HG03025 (cell line): ENCODE data around the gene MAP3K4.
A peak's percentile ranks its signal among the peaks of the same experiment; 100 is the strongest.

Experiments used
- ATAC-seq: cut with Tn5 transposase; IDR thresholded peaks from one replicate; pipeline ENCODE4 v1.9.1; 2021; ENCODE audit warnings: mild to moderate bottlenecking, moderate library complexity; ENCODE audit not compliant: unreplicated experiment, low FRiP score

Gene MAP3K4

GRCh38 chr6:160998217-160998616 is 6.6 kb downstream of the MAP3K4 start:
- no peak for ATAC-seq

GRCh38 chr6:160998766-160999165 is 7.2 kb downstream of the MAP3K4 start:
- no peak for ATAC-seq

GRCh38 chr6:160999516-160999915 is 7.9 kb downstream of the MAP3K4 start:
- no peak for ATAC-seq

- no peak for ATAC-seq
Measured at GRCh38 chr6:161000632-161001031, 9.1 kb downstream of the MAP3K4 start.

DNA sequence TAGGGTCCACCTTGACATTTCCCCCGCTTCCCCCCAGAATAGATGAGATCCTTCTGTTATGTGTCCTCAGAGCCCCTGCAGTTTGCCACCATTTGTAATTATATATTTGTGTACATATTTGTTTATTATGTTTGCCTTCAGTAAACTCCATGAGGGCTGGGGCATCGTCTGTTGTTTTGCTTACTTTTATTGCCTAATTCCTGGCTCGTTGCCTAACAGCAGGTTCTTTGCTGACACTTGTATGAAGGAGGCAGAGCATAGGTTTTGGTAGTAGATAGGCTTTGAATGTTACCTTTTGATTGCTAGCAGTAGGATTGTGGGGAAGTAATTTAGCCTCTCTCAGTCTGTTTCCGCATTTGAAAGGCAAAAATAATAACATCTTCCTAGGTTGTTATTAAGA is 9.9 kb downstream of the MAP3K4 start:
- ATAC-seq, result no peak

GRCh38 chr6:161003336-161003735 is 11.8 kb downstream of the MAP3K4 start:
- ATAC-seq, result no peak

DNA sequence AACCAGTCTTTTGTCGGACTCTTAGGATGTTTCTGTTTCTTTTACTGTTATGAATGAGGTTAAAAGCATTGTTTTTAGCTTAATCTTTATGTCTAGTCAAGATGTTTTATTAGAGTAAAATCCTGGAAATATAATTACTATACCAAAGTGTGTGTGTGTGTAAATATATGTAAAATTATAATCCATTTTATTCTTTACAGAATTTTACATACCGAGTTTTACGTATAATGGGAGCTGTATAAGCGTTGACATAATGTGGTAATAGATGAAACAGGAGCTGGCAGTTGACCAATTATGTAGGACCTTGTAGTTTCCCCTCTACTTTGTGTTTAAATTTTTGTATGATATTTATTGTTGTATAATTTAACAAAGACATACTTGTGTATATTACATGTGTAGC is 16.7 kb downstream of the MAP3K4 start:
- ATAC-seq, result no peak

- ATAC-seq, result no peak
Measured at GRCh38 chr6:161009991-161010390, 18.4 kb downstream of the MAP3K4 start.

- ATAC-seq, result no peak
Measured at GRCh38 chr6:161010418-161010817, 18.8 kb downstream of the MAP3K4 start.

GRCh38 chr6:161011492-161012480 is 20.2 kb downstream of the MAP3K4 start:
- ATAC-seq, result no peak

DNA sequence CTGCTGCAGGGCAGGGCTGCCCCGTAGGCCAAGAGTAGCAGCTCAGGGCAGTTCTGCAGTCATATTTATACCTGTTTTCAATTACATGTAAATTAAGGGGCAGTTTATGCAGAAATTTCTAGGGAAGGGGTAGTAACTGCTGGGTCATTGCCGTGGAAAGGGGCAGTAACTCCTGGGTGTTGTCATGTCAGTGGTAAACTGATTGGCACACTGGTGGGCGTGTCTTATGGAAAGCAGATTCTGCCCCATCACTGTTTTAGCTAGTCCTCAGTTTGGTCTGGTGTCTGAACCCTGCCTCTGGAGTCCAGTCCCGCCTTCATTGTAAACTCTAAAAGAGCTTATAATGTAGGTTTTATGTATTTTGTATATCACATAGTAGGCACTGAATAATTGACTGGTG is 22.1 kb downstream of the MAP3K4 start:
- ATAC-seq, result no peak

GRCh38 chr6:161017766-161018564 is 26.4 kb downstream of the MAP3K4 start:
- no peak for ATAC-seq

DNA sequence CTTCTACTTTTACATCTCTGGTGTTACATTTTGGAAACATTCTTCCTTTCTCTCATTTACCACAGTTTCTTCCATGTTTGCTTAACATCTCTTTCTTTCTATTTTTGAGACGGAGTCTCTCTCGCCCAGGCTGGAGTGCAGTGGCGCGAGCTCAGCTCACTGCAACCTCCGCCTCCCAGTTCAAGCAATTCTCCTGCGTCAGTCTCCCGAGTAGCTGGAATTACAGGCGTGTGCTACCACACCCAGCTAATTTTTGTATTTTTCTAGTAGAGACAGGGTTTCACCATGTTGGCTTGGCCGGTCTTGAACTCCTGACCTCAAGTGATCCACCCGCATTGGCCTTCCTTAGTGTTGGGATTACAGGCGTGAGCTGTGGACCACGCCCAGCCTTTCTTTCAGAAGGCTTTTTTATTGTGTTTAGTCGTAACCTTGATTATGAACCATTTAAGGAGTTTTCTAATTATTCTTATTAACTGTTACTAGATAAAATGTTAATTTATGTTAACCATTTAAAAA is 27.8 kb downstream of the MAP3K4 start:
- ATAC-seq, result no peak

DNA sequence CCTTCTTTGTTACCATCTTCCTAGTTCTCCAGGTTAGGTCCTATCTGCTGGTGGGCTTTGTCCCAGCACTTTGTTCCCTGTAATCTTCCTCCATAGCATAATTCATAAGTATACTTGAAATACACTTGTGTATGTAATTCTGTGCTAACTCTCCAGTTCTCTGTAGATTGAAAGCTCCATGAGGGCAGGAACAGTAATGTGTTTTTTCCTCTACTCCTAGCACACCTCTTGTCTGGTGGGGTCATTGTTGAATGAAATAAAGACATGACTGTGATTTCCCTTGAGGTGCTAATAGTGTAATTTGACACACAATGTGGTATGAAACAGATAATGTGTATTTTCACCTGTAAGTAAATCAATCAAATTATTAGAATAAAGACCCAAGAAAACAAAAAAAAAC is 30.0 kb downstream of the MAP3K4 start:
- no peak for ATAC-seq

DNA sequence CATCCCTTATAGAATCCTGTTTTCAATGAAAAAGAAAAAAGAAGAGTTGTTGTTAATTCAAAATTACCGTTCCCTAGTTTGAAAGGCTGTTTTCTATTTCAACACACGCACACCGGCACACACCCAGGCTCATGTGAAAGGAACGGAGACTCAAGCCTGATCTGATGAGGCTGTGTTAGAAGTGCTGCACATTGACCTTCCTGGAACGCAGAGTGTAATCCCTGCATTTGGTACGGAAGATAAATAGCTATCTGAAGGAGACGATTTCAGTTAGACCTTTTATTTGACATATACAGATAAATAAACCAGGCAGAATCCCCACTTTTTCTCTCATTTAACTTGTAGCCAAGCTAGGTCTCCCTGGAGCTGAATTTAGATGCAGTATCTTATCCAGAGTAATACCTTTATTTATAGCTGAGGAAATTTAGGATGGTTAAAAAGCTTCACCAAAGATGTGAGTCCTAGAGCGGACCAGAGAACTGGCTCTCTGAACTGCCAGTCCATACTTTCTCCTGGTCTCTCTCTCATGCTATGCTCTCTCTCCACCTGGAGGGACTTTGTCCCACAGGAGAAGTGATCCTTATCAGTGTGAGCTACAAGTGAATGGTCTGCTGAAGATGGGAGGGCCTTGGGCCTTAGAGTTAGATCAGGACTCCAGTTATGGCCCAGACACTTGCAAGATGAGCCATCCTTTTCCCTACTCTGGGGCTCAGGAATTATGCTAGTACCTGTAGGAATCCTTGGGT is 30.6 kb downstream of the MAP3K4 start:
- ATAC-seq, result no peak

GRCh38 chr6:161023316-161023715 is 31.7 kb downstream of the MAP3K4 start:
- no peak for ATAC-seq

GRCh38 chr6:161024364-161024920 is 32.9 kb downstream of the MAP3K4 start:
- ATAC-seq, result no peak

GRCh38 chr6:161027385-161027784 is 35.8 kb downstream of the MAP3K4 start:
- ATAC-seq, result no peak

GRCh38 chr6:161029195-161029809 is 37.7 kb downstream of the MAP3K4 start:
- peak; percentile 88 for ATAC-seq
